CD4-positive, alpha-beta T cell treated with Interleukin-17A for 1 hour (primary cell): Measurements from ENCODE around the gene HCN3.
"Not testable (repeated sequence)": the region's sequence is repeated elsewhere in the genome, so short reads cannot be mapped to it uniquely, and the experiment has no call there.

Source experiments
- DNase-seq: peaks from one replicate; pipeline ENCODE4 v3.0.0-alpha.2; 2020

The HCN3 gene

DNA sequence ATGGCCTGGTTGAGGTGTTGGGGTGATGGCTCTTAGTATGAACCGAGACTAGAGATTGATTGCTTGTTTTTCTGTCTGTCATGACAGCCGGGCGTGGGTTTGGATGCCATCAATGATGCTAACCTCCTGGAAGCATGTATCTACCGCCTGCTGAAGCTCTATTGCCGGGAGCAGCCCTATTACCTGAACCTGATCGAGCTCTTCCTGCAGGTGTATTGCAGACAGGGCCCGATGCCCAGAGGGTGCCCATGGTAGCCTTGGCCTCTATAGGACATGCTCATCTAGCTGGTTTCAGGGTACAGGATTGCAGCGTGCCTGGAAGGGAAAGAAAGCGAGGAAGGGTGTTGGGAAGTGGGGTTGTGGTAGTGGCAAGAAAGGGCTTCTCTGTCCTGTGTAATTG, 40.8 kb downstream of the HCN3 start:
- DNase-seq, result no peak

- no peak for DNase-seq
Observed at GRCh38 chr1:155319536-155319935, 42.3 kb downstream of the HCN3 start.

GRCh38 chr1:155320252-155320651, 43.0 kb downstream of the HCN3 start:
- DNase-seq, result no peak

GRCh38 chr1:155320661-155321617, 43.7 kb downstream of the HCN3 start, which contains the start of gene RUSC1:
TSS of gene RUSC1 (plus strand) at chr1:155320894. CDS start at chr1:155321774, 880 bp downstream.
- peak; percentile 73 for DNase-seq

DNA sequence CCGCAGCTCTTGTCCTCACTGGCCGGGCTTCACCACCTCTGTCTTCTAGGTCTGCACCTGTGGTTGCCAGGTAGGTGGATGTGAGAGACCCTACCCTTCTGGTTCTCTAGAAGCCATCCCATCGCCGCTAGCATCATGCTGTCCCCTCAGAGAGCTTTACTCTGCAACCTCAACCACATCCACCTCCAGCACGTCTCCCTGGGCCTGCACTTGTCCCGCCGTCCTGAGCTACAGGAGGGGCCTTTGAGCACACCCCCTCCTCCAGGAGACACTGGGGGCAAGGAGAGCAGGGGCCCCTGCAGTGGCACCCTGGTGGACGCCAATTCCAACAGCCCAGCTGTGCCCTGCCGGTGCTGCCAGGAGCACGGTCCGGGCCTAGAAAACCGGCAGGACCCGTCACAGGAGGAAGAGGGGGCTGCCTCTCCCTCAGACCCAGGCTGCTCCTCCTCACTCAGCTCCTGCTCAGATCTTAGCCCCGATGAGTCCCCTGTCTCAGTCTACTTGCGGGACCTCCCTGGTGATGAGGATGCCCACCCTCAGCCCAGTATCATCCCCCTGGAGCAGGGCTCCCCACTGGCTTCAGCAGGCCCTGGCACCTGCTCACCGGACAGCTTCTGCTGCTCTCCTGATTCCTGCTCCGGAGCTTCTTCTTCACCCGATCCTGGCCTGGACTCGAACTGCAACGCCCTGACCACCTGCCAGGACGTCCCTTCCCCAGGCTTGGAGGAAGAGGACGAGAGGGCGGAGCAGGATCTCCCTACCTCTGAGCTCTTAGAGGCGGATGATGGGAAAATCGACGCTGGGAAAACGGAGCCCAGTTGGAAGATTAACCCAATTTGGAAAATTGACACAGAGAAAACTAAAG, 44.6 kb downstream of the HCN3 start:
- DNase-seq, result no peak

GRCh38 chr1:155322571-155322952, 45.3 kb downstream of the HCN3 start:
- no peak for DNase-seq

- DNase-seq, result peak; percentile 84
Observed at GRCh38 chr1:155322953-155323728, 45.9 kb downstream of the HCN3 start.

DNA sequence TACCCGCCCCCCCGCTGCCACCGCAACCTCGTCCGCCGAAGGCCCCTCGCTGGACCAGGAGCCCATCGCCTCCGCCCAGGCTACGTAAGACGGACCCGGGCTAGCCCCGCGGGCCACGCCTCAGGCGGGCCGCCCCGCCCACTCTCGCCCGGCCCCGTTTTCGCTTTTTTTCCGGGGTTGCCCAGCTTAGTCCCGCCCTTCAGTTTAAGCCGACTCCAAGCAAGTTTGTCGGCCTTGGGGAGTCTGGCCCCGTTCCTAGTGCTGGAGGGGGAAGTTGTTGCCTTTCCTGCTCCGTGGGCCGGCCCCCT, 46.4 kb downstream of the HCN3 start:
- DNase-seq, result peak; percentile 88

DNA sequence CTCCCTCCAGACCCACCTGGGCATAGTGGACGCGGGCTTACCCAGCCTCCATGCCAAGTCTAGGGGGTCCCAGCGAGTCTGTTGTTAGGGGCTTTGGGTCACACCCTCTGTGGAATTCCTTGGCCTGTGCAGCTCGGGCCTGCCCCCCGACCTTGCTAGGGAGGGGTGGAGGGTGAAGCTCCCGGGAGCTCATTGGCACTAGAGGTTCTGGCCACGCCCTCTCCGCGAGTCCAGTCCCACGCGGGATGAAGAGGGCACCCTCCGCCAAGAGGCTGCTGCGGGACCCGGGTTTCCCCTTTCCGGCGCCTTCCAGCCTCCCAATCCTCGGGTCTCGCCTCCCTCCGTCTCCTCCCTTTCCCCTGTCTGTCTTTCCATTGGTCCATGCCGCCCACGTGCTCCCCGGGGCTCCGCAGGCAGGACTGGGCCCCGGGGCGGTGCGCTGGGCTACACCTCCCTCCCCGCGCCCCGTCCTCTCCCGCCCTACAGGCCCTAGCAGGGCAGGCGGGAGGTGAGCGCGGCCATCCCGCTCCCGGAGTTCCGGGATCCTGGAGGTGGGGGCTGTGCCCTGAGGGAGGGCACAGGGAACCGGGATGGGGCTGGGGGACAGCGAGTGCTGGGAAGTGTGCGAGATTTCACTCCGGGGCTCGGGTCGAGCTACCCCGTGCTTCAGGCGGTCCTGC, 46.9 kb downstream of the HCN3 start:
- peak; percentile 92 for DNase-seq

- DNase-seq, result no peak
Observed at GRCh38 chr1:155324717-155325602, 47.7 kb downstream of the HCN3 start.

GRCh38 chr1:155325603-155325893, 48.3 kb downstream of the HCN3 start:
- DNase-seq, result no peak

- DNase-seq, result no peak
Observed at GRCh38 chr1:155326020-155326526, 48.8 kb downstream of the HCN3 start.

DNA sequence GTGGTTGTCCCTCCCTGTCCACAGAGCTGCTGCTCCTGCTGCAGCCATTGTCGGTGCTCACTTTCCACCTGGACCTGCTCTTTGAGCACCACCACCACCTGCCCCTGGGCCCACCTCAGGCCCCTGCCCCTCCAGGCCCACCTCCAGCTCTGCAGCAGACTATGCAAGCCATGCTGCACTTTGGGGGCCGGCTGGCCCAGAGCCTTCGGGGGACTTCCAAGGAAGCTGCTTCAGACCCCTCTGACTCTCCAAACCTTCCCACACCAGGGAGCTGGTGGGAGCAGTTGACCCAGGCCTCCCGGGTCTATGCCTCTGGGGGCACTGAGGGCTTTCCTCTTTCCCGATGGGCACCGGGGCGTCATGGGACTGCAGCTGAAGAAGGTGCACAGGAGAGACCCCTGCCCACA, 49.4 kb downstream of the HCN3 start:
- DNase-seq, result no peak

- DNase-seq, result no peak
Observed at GRCh38 chr1:155327981-155328380, 50.7 kb downstream of the HCN3 start.

- not testable (repeated sequence) for DNase-seq
Observed at GRCh38 chr1:155328856-155329255, 51.6 kb downstream of the HCN3 start.

GRCh38 chr1:155329980-155330598, 52.8 kb downstream of the HCN3 start:
- no peak for DNase-seq

GRCh38 chr1:155334962-155335361, 57.7 kb downstream of the HCN3 start:
- no peak for DNase-seq
